Ureter (tissue), 1 donor: ENCODE data around the gene TTC19. TPM values are rescaled to one million over a fixed set of nuclear protein-coding genes. Genes with fewer than 3 reads are reported as not detected.
"Not testable (repeated sequence)": the region's sequence is repeated elsewhere in the genome, so short reads cannot be mapped to it uniquely, and the experiment has no call there.

Experiments used
- DNase-seq: peaks from one replicate; pipeline ENCODE4 v3.0.0-alpha.2; 2020; ENCODE audit warnings: low spot score
- total RNA-seq: library from RNA; stranded (reverse); gene quantifications from one replicate; pipeline ENCODE4 v1.2.4, GENCODE V29; 2023
- donor health status: DM: yes; HTN: yes; CAD: no.

Gene TTC19
- total RNA-seq, 1 donor from 2014 or later: 61.6 TPM

- DNase-seq: no peak
These were observed 26.6 kb upstream of the TTC19 start for GRCh38 chr17:15973016-15973415.

GRCh38 chr17:15973834-15974233 lies 25.8 kb upstream of the TTC19 start:
- no peak for DNase-seq

- no peak for DNase-seq
These were observed 21.7 kb upstream of the TTC19 start for GRCh38 chr17:15977894-15978293.

- DNase-seq: no peak
These were observed 21.0 kb upstream of the TTC19 start for GRCh38 chr17:15978606-15979005.

GRCh38 chr17:15979013-15979412 lies 20.6 kb upstream of the TTC19 start:
- DNase-seq: not testable (repeated sequence)

- DNase-seq: no peak
These were observed 18.4 kb upstream of the TTC19 start for GRCh38 chr17:15981208-15981607.

GRCh38 chr17:15981646-15982580 lies 17.7 kb upstream of the TTC19 start:
- DNase-seq: no peak

GRCh38 chr17:15996322-15996721 lies 3.3 kb upstream of the TTC19 start:
- no peak for DNase-seq

- DNase-seq: no peak
These were observed 1.5 kb upstream of the TTC19 start for GRCh38 chr17:15998031-15998562.

GRCh38 chr17:15999974-16000827 lies 577 bp downstream of the TTC19 start:
- DNase-seq: peak; percentile 46

GRCh38 chr17:16001226-16001897 lies 1.7 kb downstream of the TTC19 start:
- no peak for DNase-seq

- DNase-seq: no peak
These were observed 3.2 kb downstream of the TTC19 start for GRCh38 chr17:16002708-16003260.

- DNase-seq: no peak
These were observed 4.2 kb downstream of the TTC19 start for GRCh38 chr17:16003841-16004240.

GRCh38 chr17:16005636-16006035 lies 6.0 kb downstream of the TTC19 start:
- DNase-seq: no peak

- DNase-seq: no peak
These were observed 7.8 kb downstream of the TTC19 start for GRCh38 chr17:16007439-16007838.

- DNase-seq: no peak
These were observed 14.4 kb downstream of the TTC19 start for GRCh38 chr17:16013943-16014407.

- no peak for DNase-seq
These were observed 19.7 kb downstream of the TTC19 start for GRCh38 chr17:16019347-16019746.

GRCh38 chr17:16023881-16024280 lies 24.3 kb downstream of the TTC19 start:
- DNase-seq: no peak

- DNase-seq: no peak
These were observed 25.6 kb downstream of the TTC19 start for GRCh38 chr17:16025202-16025601.

- no peak for DNase-seq
These were observed 27.3 kb downstream of the TTC19 start for GRCh38 chr17:16026895-16027294.
